HCT116 (cell line): Measurements from ENCODE around the gene ANGPTL1. TPM values are rescaled to one million over a fixed set of nuclear protein-coding genes. Genes with fewer than 3 reads are reported as not detected.

Experiments
- ATAC-seq: fragments of 200-7000 bp; cut with Tn5 transposase; 2 replicates; pipeline ENCODE4 v1.9.1; 2020; ENCODE audit warnings: mild to moderate bottlenecking, moderate library complexity
- BruUV-seq: library from RNA; stranded (reverse); fragments of 400-500 nt; replicated peaks from 2 replicates; lab custom pipeline; 2021; lab: Mats Ljungman, UMichigan
- CTCF ChIA-PET: fragments of 300-600 bp; sonication (Branson Sonifier 250); formaldehyde crosslinking; loops from one replicate; lab custom pipeline; 2021; ENCODE audit warnings: antibody characterized with exemption; lab: Charles Lee
- POLR2A ChIA-PET: fragments of 300-600, 350-600 bp; sonication (Branson Sonifier 250); formaldehyde crosslinking; loops from one replicate; lab custom pipeline; 2021; ENCODE audit warnings: antibody characterized with exemption; lab: Charles Lee
- RAD21 ChIA-PET, 2 experiments: fragments of 300-600 bp; sonication (Branson Sonifier 250); formaldehyde crosslinking; loops; one replicate each; lab custom pipeline; 2023; ENCODE audit warnings: low total read pairs in 2 of 2; ENCODE audit not compliant: uncharacterized antibody in 2 of 2, unreplicated experiment in 2 of 2, low non-redundant PET in 1 of 2; lab: Charles Lee
- DNase-seq: peaks from one replicate; pipeline ENCODE4 v3.0.0-alpha.2; 2010; ENCODE audit warnings: low read depth, low spot score
- H2AFZ ChIP-seq: fragments of 200-600 bp; shearing (Covaris generic), sonication (generic); 2 replicates; pipeline ENCODE4 v1.6.1; 2017; ENCODE audit warnings: low read depth, mixed run types, mixed read lengths, antibody characterized with exemption, low read length; ENCODE audit not compliant: poor library complexity, severe bottlenecking
- H3K27ac ChIP-seq: 2 replicates; pipeline ENCODE4 v1.5.1; 2012; ENCODE audit warnings: low read depth, low read length
- H3K27me3 ChIP-seq: fragments of 200-600 bp; sonication (generic); 2 replicates; pipeline ENCODE4 v1.6.1; 2016; ENCODE audit warnings: mixed run types, low read length, mixed read lengths; ENCODE audit not compliant: insufficient read depth
- H3K36me3 ChIP-seq, 2 experiments: fragments of 200-500 bp in 1 of 2; fragments of 200-600 bp in 1 of 2; sonication (Bioruptor generic) in 1 of 2; sonication (generic) in 1 of 2; 2 replicates each; pipeline versions ENCODE4 v1.5.1 to v1.6.1; 2014 to 2016; ENCODE audit warnings: low read length in 2 of 2, inconsistent platforms in 1 of 2, mixed read lengths in 1 of 2, mixed run types in 1 of 2; ENCODE audit not compliant: insufficient read depth in 2 of 2, control insufficient read depth in 1 of 2
- H3K4me1 ChIP-seq, 2 experiments: fragments of 200-600 bp in 1 of 2; sonication (generic) in 1 of 2; 2 replicates each; pipeline versions ENCODE4 v1.5.1 to v1.6.1; 2012 to 2017; ENCODE audit warnings: low read length in 2 of 2, inconsistent platforms in 1 of 2, mild to moderate bottlenecking in 1 of 2, mixed read lengths in 1 of 2, mixed run types in 1 of 2, moderate library complexity in 1 of 2; ENCODE audit not compliant: insufficient read depth in 2 of 2, control insufficient read depth in 1 of 2
- H3K4me2 ChIP-seq: fragments of 200-600 bp; sonication (generic); 2 replicates; pipeline ENCODE4 v1.6.1; 2017; ENCODE audit warnings: mixed run types, low read length, mixed read lengths
- H3K4me3 ChIP-seq, 2 experiments: fragments of 200-600 bp in 1 of 2; sonication (generic) in 1 of 2; replicated peaks in 1 of 2; 2 replicates each; pipeline ENCODE4 v1.5.1; 2011 to 2016; ENCODE audit warnings: low read length in 2 of 2, control low read depth in 1 of 2, low read depth in 1 of 2, mild to moderate bottlenecking in 1 of 2, mixed read lengths in 1 of 2, mixed run types in 1 of 2
- H3K79me2 ChIP-seq: fragments of 200-600 bp; sonication (generic); 2 replicates; pipeline ENCODE4 v1.6.1; 2017; ENCODE audit warnings: mild to moderate bottlenecking, mixed run types, low read length, moderate library complexity, mixed read lengths; ENCODE audit not compliant: insufficient read depth
- H3K9ac ChIP-seq: fragments of 200-600 bp; sonication (generic); 2 replicates; pipeline ENCODE4 v1.6.1; 2016; ENCODE audit warnings: low read length, mixed read lengths
- H3K9me2 ChIP-seq: fragments of 200-600 bp; sonication (generic), shearing (Covaris generic); 2 replicates; pipeline ENCODE4 v1.6.1; 2017; ENCODE audit warnings: mixed run types, mild to moderate bottlenecking, moderate library complexity; ENCODE audit not compliant: insufficient read depth
- H3K9me3 ChIP-seq, 2 experiments: fragments of 200-500 bp in 1 of 2; fragments of 200-600 bp in 1 of 2; sonication (Bioruptor generic) in 1 of 2; sonication (generic) in 1 of 2; 2 replicates each; pipeline ENCODE4 v1.6.1; 2014 to 2017; ENCODE audit warnings: low read length in 2 of 2, mixed read lengths in 2 of 2, inconsistent platforms in 1 of 2, low read depth in 1 of 2, mild to moderate bottlenecking in 1 of 2, mixed run types in 1 of 2, moderate library complexity in 1 of 2; ENCODE audit not compliant: control insufficient read depth in 1 of 2, insufficient read depth in 1 of 2
- H4K20me1 ChIP-seq: fragments of 200-600 bp; sonication (generic), shearing (Covaris generic); 2 replicates; pipeline ENCODE4 v1.6.1; 2017; ENCODE audit warnings: mixed run types, mild to moderate bottlenecking, moderate library complexity; ENCODE audit not compliant: insufficient read depth
- CEBPB ChIP-seq: IDR thresholded peaks from 2 replicates; pipeline ENCODE4 v1.6.1; 2012; ENCODE audit warnings: low read depth
- EGR1 ChIP-seq: IDR thresholded peaks from 2 replicates; pipeline ENCODE4 v1.6.1; 2012; ENCODE audit warnings: low read depth
- EZH2phosphoT487 ChIP-seq: fragments of 200-600 bp; IDR thresholded peaks from 2 replicates; pipeline ENCODE4 v1.6.1; 2018; ENCODE audit warnings: antibody characterized with exemption, borderline replicate concordance
- JUND ChIP-seq: IDR thresholded peaks from 2 replicates; pipeline ENCODE4 v1.6.1; 2012
- POLR2A ChIP-seq: IDR thresholded peaks from 2 replicates; pipeline ENCODE4 v1.7.0; 2011; ENCODE audit warnings: borderline replicate concordance; ENCODE audit not compliant: insufficient read depth, insufficient read length; ENCODE audit errors: extremely low read depth
- POLR2AphosphoS5 ChIP-seq: IDR thresholded peaks from 2 replicates; pipeline ENCODE4 v1.6.1; 2011; ENCODE audit warnings: mild to moderate bottlenecking, low read depth, low read length, moderate library complexity
- RAD21 ChIP-seq: IDR thresholded peaks from 2 replicates; pipeline ENCODE4 v1.6.1; 2012; ENCODE audit warnings: low read depth, mild to moderate bottlenecking
- SP1 ChIP-seq: IDR thresholded peaks from 2 replicates; pipeline ENCODE4 v1.6.1; 2012; ENCODE audit warnings: low read depth
- YY1 ChIP-seq: IDR thresholded peaks from 2 replicates; pipeline ENCODE4 v1.6.1; 2011; ENCODE audit warnings: low read length, low read depth, moderate library complexity, mild to moderate bottlenecking; ENCODE audit not compliant: insufficient replicate concordance; ENCODE audit errors: extremely low read depth
- ZFX ChIP-seq: fragments of 450-650 bp; IDR thresholded peaks from 2 replicates; pipeline ENCODE4 v1.6.1; 2017
- intact Hi-C: fragments of 100-400 bp; cut with micrococcal nuclease; formaldehyde crosslinking; loops from 2 replicates; pipeline ENCODE4 v1.10.0; 2022
- total RNA-seq: library from RNA; stranded (reverse); gene quantifications from one replicate; pipeline ENCODE4 v1.2.1, GENCODE V29; 2021; ENCODE audit not compliant: unreplicated experiment
- TF ChIP-seq, protein P1 (sequence below): IDR thresholded peaks from 2 replicates; pipeline ENCODE4 v1.6.1; 2012; ENCODE audit warnings: low read depth

The ANGPTL1 gene
- total RNA-seq, 1 experiment from 2014 or later, result 0.34 TPM

DNA sequence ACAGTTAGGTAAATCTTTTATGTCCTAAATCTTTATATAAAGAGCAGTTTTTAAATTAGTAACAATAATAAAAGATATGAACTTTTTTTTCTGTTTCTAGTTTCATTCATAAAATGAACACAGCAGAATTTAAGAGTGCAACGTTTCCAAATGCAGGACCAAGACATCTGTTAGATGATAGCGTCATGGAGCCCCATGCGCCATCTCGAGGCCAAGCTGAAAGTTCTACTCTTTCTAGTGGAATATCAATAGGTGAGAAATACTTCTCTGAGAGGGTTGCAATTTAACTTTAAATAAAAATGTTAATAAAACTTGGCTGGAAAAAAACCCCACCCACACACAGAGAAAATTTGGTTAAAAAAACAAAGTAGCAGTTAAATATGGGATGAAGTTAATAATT lies 15.0 kb upstream of the ANGPTL1 start:
- no peaks in the 10 kb centered on the region for H4K20me1 ChIP-seq
- intact Hi-C loops, result no loop called here
- no peaks in the 10 kb centered on the region for H3K9me2 ChIP-seq
- no peak overlapping the region for H3K27ac ChIP-seq
- H3K4me2 ChIP-seq, result no peak overlapping the region
- H3K9ac ChIP-seq, result no peak overlapping the region
- H3K9me3 ChIP-seq, result no peaks in the 10 kb centered on the region
- ATAC-seq (no peak), DNase-seq (no peak)
- BruUV-seq, result no TSS peak
- CTCF ChIA-PET, result no interaction called here
- peaks cover 13 to 14% of the 10 kb centered on the region in 2 experiments for H3K4me1 ChIP-seq
- TF ChIP-seq, protein P1, sequence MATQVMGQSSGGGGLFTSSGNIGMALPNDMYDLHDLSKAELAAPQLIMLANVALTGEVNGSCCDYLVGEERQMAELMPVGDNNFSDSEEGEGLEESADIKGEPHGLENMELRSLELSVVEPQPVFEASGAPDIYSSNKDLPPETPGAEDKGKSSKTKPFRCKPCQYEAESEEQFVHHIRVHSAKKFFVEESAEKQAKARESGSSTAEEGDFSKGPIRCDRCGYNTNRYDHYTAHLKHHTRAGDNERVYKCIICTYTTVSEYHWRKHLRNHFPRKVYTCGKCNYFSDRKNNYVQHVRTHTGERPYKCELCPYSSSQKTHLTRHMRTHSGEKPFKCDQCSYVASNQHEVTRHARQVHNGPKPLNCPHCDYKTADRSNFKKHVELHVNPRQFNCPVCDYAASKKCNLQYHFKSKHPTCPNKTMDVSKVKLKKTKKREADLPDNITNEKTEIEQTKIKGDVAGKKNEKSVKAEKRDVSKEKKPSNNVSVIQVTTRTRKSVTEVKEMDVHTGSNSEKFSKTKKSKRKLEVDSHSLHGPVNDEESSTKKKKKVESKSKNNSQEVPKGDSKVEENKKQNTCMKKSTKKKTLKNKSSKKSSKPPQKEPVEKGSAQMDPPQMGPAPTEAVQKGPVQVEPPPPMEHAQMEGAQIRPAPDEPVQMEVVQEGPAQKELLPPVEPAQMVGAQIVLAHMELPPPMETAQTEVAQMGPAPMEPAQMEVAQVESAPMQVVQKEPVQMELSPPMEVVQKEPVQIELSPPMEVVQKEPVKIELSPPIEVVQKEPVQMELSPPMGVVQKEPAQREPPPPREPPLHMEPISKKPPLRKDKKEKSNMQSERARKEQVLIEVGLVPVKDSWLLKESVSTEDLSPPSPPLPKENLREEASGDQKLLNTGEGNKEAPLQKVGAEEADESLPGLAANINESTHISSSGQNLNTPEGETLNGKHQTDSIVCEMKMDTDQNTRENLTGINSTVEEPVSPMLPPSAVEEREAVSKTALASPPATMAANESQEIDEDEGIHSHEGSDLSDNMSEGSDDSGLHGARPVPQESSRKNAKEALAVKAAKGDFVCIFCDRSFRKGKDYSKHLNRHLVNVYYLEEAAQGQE, result no peak
- TF ChIP-seq YY1 (no peak), POLR2A (no peak), ZFX (no peak), POLR2AphosphoS5 (no peak), JUND (no peak), CEBPB (no peak), SP1 (no peak), EGR1 (no peak), RAD21 (no peak), EZH2phosphoT487 (no peak)
- no peaks in the 10 kb centered on the region for H3K79me2 ChIP-seq
- no peaks in the 10 kb centered on the region for H3K27me3 ChIP-seq
- POLR2A ChIA-PET, result no interaction called here
- RAD21 ChIA-PET, result no interaction called here
- no peak overlapping the region for H3K4me3 ChIP-seq
- no peaks in the 10 kb centered on the region for H3K36me3 ChIP-seq
- no peak overlapping the region for H2AFZ ChIP-seq
